SK-N-SH treated with all-trans-retinoic acid at 6 μM for 48 hours (cell line): Measurements from ENCODE around the gene MTPN.

Source experiments
- CREB5 ChIP-seq: fragments of 250-450 bp; sonication (Bioruptor Pico); IDR thresholded peaks from 2 replicates; pipeline ENCODE4 v1.5.1; 2020; ENCODE audit warnings: low read depth, mild to moderate bottlenecking, moderate library complexity
- POU6F1 ChIP-seq: fragments of 250-450 bp; sonication (Bioruptor Pico); IDR thresholded peaks from 2 replicates; pipeline ENCODE4 v1.8.0; 2021; ENCODE audit warnings: low read depth, mild to moderate bottlenecking, moderate library complexity, borderline replicate concordance
- TCF4 ChIP-seq: fragments of 250-450 bp; sonication (Bioruptor Pico); IDR thresholded peaks from 2 replicates; pipeline ENCODE4 v1.8.0; 2021; ENCODE audit warnings: mild to moderate bottlenecking, moderate library complexity, borderline replicate concordance
- ZC3H10 ChIP-seq: fragments of 250-450 bp; sonication (Bioruptor Pico); IDR thresholded peaks from 2 replicates; pipeline ENCODE4 v1.5.1; 2021; ENCODE audit warnings: mild to moderate bottlenecking, moderate library complexity
- ZFP30 ChIP-seq: fragments of 450-650 bp; formaldehyde crosslinking; IDR thresholded peaks from 2 replicates; pipeline ENCODE4 v1.5.0; 2022; ENCODE audit warnings: mild to moderate bottlenecking, moderate library complexity

- TF ChIP-seq ZFP30 (CRISPR knock-in tag), result no peak
- TF ChIP-seq POU6F1 (CRISPR knock-in tag), result no peak
- TF ChIP-seq ZC3H10, result no peak
- TF ChIP-seq TCF4, result 0 out of 2 replicates have a peak, but pooled peaks have one; percentile 36
- no peak for TF ChIP-seq CREB5 (CRISPR knock-in tag)
These were observed 47.4 kb downstream of the MTPN start for GRCh38 chr7:135929722-135930141.
